Measurements from ENCODE around the gene ANO6. TPM values are rescaled to one million over a fixed set of nuclear protein-coding genes. Genes with fewer than 3 reads are reported as not detected.

Gene ANO6
- polyA plus RNA-seq, 4 donors: 67.9 to 81.6 (median 79.9) TPM

DNA sequence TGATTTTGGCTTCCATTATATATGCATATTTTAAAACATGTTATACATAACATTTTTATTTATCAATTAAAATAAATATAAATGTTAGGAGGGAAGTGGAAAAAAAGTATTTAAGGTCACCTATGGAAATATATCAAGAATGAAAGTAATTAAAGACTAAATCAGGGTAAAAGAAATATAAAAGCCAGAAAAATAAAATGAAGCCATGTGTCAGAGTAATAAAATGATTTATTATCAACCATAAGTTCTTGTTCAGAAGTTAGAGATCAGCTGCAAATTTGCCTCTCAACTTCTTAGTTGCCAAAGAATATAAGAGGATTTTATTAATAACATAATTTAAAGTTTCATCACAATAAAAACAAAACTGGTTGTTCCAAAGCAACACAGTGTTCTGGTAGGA, 121.9 kb downstream of the ANO6 start:
- DNase-seq (ENCODE audit: low read depth in 4 of 4, low spot score in 3 of 4): no peak

DNA sequence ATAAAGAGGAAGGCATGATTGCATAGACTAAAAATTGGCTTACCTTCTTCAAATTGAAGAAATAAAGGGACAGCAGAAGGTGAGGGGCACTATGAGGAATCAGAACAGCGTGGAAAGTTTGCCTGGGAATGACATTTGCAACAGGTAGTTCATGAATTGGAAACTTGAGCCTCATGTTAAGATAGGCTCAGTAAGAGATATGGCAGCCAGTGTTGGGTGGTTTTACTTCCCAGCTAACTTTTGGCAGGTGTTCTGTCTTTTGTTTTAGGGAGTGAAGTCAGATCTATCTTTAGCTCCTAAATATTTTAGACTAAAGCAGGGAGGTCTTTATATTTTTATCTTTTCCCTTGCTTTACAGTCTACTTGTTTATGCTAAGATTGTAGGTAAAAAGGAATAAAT, 122.4 kb downstream of the ANO6 start:
- no peak for DNase-seq (ENCODE audit: low read depth in 4 of 4, low spot score in 3 of 4)

DNA sequence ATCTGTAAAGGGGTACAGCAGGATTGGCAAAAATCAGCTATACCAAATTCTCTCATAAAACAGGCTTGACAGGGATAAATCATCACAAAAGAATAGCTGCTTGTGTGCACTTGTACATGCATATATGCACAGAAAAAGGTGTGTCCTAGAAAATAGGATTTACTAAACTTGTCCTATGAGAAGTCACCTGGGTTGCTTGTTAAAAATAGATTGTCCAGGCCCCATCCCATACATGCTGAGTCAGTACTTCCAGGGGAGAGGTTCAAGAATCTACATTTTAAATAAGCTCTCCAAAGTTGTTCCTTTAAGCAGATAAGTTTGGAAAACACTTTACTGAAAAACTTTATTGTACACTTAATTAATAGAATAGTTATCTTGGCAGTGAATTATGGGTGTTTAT, 123.1 kb downstream of the ANO6 start:
- DNase-seq (ENCODE audit: low read depth in 4 of 4, low spot score in 3 of 4): no peak

DNA sequence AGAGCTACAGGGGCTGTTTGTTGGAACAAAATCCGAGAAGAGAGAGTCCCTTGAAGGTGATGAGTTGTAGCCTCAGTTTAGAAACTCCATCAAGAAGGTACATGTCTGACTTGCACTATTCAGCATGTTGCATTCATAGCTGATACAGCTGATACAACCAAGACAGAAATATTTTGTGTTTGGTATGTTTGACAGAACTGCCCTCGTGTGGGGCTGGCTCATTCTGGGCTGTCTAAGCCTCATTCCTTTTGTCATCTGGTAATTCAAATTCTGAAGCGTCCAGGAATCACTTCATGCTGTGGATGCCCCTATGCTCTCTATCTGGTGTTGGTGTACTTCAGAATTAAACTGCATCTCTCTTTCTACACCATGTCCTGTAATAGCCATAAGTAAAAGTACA, 126.3 kb downstream of the ANO6 start:
- no peak for DNase-seq (ENCODE audit: low read depth in 4 of 4, low spot score in 3 of 4)

- DNase-seq (ENCODE audit: low read depth in 4 of 4, low spot score in 3 of 4): no peak
Measured at GRCh38 chr12:45342848-45343247, 127.0 kb downstream of the ANO6 start.

DNA sequence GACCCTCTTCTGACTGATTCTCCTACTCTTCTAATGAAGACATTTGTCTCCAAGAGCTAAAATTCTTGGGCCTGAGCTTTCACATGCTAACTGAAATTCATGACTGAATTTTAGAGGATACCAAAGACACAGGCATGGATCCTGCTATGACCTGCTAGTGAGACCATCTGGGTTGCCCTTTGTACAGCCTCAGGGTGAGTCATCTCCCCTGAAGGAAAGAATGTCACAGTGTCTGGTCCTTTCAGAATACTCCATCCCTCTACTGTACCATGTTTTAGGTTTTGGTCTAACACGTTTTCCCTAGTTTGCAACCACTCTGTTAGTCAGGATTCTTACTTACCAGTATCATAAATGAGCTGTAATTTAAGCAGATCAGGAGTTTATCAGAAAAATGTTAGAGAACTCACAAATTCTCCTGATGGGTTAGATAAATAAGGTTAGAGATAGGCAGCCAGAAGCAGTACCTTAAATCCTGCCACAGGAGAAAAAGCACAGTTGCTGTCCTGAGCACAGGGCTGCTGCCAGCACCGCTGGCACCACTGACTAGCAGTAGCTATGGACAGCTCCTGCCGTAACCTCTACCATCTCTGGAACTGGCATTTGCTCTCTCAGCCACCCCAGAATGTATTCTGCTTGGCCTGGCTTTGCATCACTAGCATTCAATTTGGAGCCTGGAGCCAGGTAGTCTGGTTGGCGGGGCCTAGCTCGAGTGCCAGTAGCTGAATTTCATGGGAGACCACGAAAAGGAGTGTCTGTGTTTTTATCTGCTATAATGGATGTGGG, 127.6 kb downstream of the ANO6 start:
- no peak for DNase-seq (ENCODE audit: low read depth in 4 of 4, low spot score in 3 of 4)

- no peak for DNase-seq (ENCODE audit: low read depth in 4 of 4, low spot score in 3 of 4)
Measured at GRCh38 chr12:45348311-45348710, 132.4 kb downstream of the ANO6 start.

DNA sequence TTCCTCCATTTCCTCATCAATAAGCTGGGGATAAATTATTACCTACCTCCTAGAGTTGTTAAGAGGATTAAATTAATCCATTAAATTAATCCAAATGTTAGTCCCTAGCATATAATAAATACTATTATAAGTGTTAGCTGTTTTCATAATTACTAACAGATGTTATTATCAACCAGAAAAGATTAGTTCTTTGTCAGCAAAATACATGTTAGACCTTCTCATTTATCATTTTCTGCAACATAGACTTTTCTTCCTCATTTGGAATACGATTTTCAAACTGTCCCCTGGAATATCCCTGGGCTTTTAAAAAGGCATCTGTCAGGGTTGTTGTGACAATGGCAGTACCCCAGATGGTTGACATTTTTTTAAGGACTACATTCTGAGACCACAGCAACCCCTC, 133.1 kb downstream of the ANO6 start:
- DNase-seq (ENCODE audit: low read depth in 4 of 4, low spot score in 3 of 4): no peak

DNA sequence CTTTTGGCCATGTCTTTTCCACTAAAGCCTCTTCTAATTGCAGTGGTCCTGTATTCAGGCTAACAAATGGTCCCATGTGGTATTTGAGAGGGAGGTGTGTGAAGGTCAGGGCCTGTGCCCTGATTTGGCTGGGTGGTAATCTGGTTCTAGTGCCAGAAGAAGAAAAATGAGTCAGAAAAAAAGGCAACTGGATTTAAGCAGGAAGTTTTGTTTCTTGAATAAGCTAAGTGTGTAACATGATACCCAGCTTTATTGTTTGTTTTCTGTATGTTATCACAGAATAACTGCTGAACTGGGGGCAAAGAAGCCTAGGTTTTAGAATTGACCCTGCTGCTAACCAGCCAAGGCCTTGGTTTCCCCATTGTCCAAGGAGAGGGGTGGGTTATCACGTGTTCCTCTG, 134.0 kb downstream of the ANO6 start:
- DNase-seq (ENCODE audit: low read depth in 4 of 4, low spot score in 3 of 4): no peak

GRCh38 chr12:45350861-45351260, 135.0 kb downstream of the ANO6 start:
- DNase-seq (ENCODE audit: low read depth in 4 of 4, low spot score in 3 of 4): no peak

DNA sequence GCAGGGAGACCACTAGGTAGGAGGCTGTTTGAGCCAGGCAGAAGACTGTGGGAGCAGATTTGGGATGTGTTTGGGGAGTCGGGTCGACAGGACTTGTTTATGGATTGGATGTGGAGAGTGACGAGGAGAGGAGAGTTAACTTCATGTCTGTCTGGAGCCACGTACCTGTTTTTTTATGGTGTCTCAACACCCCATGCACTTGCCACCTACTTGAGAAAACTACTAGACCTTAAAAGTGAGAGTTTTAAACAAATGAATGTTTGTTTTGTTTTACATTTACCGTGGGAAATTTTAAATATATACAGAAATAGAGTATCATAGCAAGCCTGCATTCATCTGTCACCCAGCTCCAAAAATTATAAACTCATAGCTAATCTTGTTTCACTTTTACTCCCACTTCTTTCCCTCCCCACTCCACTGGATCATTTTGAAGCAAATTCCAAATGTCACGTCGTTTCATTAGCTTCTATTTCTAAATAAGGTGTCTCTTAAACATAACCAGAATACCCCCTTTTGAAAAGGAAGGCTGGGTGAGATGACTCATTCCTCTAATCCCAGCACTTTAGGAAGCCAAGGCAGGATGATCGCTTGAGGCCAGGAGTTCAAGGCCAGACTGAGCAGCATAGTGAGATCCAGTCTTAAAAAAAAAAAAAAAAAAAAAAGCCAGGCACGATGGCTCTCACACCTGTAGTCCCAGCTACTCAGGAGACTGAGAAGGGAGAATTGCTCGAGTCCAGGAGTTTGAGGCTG, 136.2 kb downstream of the ANO6 start:
- no peak for DNase-seq (ENCODE audit: low read depth in 4 of 4, low spot score in 3 of 4)

GRCh38 chr12:45353944-45354343, 138.0 kb downstream of the ANO6 start:
- DNase-seq (ENCODE audit: low read depth in 4 of 4, low spot score in 3 of 4): no peak

GRCh38 chr12:45354399-45354798, 138.5 kb downstream of the ANO6 start:
- DNase-seq (ENCODE audit: low read depth in 4 of 4, low spot score in 3 of 4): no peak

DNA sequence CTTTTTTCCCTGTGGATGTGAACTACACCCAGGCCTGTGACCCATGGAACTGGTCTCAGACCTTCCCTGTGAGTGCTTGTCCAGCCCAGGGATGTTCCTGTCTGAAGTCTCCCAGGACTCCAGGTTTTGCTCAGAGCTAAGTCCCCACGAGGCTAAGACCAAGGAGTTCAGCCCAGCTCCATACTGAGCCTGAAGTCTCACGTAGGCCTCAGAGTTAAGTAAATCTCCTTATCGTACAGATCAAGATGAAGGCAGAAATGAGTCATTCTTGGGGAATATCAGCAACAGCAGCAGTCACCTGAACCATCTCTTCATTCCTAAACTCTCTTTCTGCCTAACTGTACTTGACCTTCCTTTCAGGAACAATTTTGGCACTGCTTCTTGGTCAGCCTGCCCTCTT, 139.8 kb downstream of the ANO6 start:
- no peak for DNase-seq (ENCODE audit: low read depth in 4 of 4, low spot score in 3 of 4)

GRCh38 chr12:45356822-45357538, 141.1 kb downstream of the ANO6 start:
- no peak for DNase-seq (ENCODE audit: low read depth in 4 of 4, low spot score in 3 of 4)

DNA sequence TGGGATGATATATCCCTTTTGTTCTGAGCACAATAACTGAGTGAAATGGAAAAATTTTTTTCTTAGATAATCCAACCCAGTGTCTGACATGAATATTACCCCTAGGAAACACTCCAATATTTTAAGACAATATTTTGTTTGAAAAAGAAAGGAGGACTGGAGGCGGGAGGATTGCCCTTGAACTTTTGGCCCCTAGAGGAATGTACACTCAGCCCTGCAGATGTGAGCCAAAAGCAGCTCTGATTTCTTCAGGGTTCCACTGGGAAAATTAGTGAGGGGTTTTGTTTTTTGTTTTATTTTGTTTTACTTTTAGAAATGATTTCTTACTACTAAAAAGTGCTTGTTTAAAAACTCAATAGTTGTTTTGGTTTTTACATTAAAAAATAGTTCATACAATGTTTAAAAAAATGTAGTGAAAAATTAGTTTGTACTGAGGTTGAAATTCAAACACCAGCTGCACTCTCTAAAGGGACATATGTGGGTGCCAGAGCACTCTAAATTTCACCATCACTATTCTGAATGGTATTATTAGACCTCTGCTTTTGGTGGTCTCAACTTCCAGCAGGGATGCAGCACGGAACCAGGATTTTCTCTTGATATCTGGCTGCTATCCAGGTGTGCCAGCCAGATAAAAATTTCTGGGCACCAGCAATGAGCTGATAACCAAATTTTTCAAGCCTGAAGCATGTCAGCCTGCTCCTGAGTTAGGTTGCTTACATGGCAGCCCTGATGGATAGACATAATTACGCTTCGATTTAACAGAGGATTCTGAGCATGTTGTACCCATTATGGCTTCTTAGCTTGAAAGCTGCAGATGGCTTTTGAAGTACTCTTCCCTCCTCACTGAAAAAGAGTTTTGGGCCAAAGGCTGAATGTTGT, 141.9 kb downstream of the ANO6 start:
- peak; percentile 14 to 51 (median 27) for DNase-seq (ENCODE audit: low read depth in 4 of 4, low spot score in 3 of 4)

GRCh38 chr12:45362291-45362690, 146.4 kb downstream of the ANO6 start:
- no peak for DNase-seq (ENCODE audit: low read depth in 4 of 4, low spot score in 3 of 4)

- DNase-seq (ENCODE audit: low read depth in 4 of 4, low spot score in 3 of 4): no peak
Measured at GRCh38 chr12:45363903-45364302, 148.0 kb downstream of the ANO6 start.

DNA sequence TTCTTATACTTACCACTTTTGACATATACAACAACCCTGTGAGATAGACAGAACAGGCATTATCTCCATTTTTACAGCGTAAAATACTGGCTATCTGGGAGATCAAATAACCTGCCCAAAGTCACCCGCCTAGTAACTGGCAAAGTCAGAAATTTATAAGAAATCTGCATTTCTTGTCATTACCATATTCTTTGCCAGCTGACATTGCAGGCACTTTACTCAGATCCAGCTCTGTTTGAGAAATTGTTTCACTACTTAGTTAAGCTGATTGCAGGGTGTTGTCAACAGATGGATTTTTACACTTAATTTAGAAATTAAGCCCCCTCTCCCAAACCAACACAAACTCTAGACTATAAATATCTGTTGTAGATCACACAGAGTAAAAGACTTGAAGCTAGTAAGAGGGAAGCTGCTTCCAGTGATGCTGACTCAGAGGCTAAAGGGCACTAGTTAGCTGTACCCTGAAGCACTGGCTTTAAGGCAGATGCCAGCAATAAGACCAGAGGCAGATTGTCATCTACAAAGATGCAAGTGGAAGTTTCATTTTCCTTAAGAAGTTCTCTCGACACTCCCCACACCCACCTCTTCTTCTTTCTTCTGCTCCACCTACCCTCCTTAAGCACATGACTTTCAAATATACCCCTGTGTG, 153.1 kb downstream of the ANO6 start:
- no peak for DNase-seq (ENCODE audit: low read depth in 4 of 4, low spot score in 3 of 4)

GRCh38 chr12:45377815-45378214, 161.9 kb downstream of the ANO6 start:
- DNase-seq (ENCODE audit: low read depth in 4 of 4, low spot score in 3 of 4): no peak
